Spleen (tissue), 11 donors: ENCODE results near the gene PSMC4. TPM values are rescaled to one million over a fixed set of nuclear protein-coding genes. Genes with fewer than 3 reads are reported as not detected.

Source experiments
- DNase-seq: peaks from one replicate; pipeline ENCODE4 v3.0.0-alpha.2; 2020
- H3K27ac ChIP-seq, 8 donors: fragments of 200-600 bp; sonication (generic) in 7 of 8; 1 replicate in 4 of 8; 2 replicates in 4 of 8; pipeline versions ENCODE4 v1.5.0 to v1.8.0; 2016 to 2021; ENCODE audit warnings: inconsistent platforms in 4 of 8, mild to moderate bottlenecking in 4 of 8, moderate library complexity in 1 of 8
- H3K27me3 ChIP-seq, 7 donors: fragments of 200-600 bp; sonication (generic) in 6 of 7; replicated peaks in 1 of 7; 1 replicate in 4 of 7; 2 replicates in 3 of 7; pipeline versions ENCODE4 v1.5.0 to v1.8.0; 2016 to 2021; ENCODE audit warnings: inconsistent platforms in 3 of 7, mild to moderate bottlenecking in 1 of 7
- H3K36me3 ChIP-seq, 6 donors: fragments of 200-600 bp; sonication (generic) in 5 of 6; 1 replicate in 4 of 6; 2 replicates in 2 of 6; pipeline versions ENCODE4 v1.5.0 to v1.8.0; 2016 to 2021; ENCODE audit warnings: inconsistent platforms in 2 of 6
- H3K4me1 ChIP-seq, 6 donors: fragments of 200-600 bp; sonication (generic) in 5 of 6; 1 replicate in 3 of 6; 2 replicates in 3 of 6; pipeline versions ENCODE4 v1.5.0 to v1.8.0; 2016 to 2021; ENCODE audit warnings: inconsistent platforms in 3 of 6
- H3K4me3 ChIP-seq, 8 donors: fragments of 200-600 bp; sonication (generic) in 7 of 8; 1 replicate in 4 of 8; 2 replicates in 4 of 8; pipeline versions ENCODE4 v1.5.0 to v1.8.0; 2016 to 2021; ENCODE audit warnings: inconsistent platforms in 4 of 8, mild to moderate bottlenecking in 4 of 8, moderate library complexity in 2 of 8
- H3K9me3 ChIP-seq, 8 donors: fragments of 200-600 bp; sonication (generic) in 7 of 8; 1 replicate in 4 of 8; 2 replicates in 4 of 8; pipeline versions ENCODE4 v1.5.0 to v1.8.0; 2016 to 2021; ENCODE audit warnings: inconsistent platforms in 4 of 8
- POLR2A ChIP-seq, 3 donors: fragments of 450-650 bp; IDR thresholded peaks; one replicate each; pipeline ENCODE4 v1.5.1; 2017; ENCODE audit warnings: antibody characterized with exemption in 3 of 3, mild to moderate bottlenecking in 1 of 3
- POLR2AphosphoS5 ChIP-seq, 3 donors: sonication (generic); formaldehyde crosslinking; IDR thresholded peaks; one replicate each; pipeline ENCODE4 v1.5.1; 2017; ENCODE audit warnings: antibody characterized with exemption in 3 of 3
- WGBS, 5 donors: extraction: QIAGEN DNeasy Blood & Tissue Kit in 3 of 5; methylation state at CpG; one replicate each; pipeline versions ENCODE4 v1.1.5 to v1.1.7; 2013 to 2018; 5-methylcytosine and 5-hydroxymethylcytosine counted together
- intact Hi-C: fragments of 100-400 bp; cut with DNase I; formaldehyde crosslinking; loops from one replicate; pipeline ENCODE4 v1.15.0; 2023; ENCODE audit warnings: low total_unique reads
- polyA plus RNA-seq, 3 donors: library from polyadenylated mRNA; stranded (reverse); fragments of 200-250 nt; gene quantifications; one replicate each; pipeline ENCODE4 v1.2.1, GENCODE V29; 2013
- total RNA-seq, 7 donors: library from RNA; depleted of rRNA in 3 of 7; stranded (reverse); fragments of >200 nt in 3 of 7; fragmentation: NEBNext Ultra II Directional in 4 of 7; extraction: Animal tissue kit (Norgen Biotek cat#: 25700) in 4 of 7; gene quantifications; one replicate each; pipeline versions ENCODE4 v1.1.0 to v1.2.1, GENCODE V29; 2016 to 2021
- TF ChIP-seq, protein P1 (sequence below), 11 experiments: fragments of 200-600 bp in 7 of 11; fragments of 450-650 bp in 4 of 11; sonication (generic) in 4 of 11; IDR thresholded peaks in 8 of 11; conservative IDR thresholded peaks in 3 of 11; 1 replicate in 7 of 11; 2 replicates in 4 of 11; pipeline versions ENCODE4 v1.4.0 to v1.8.0; 2016 to 2021; ENCODE audit warnings: antibody characterized with exemption in 11 of 11, inconsistent platforms in 4 of 11, mild to moderate bottlenecking in 1 of 11
- donor health status: healthy with polysubstance abuse.
- donor health status: DM: no; HTN: no; CAD: no; lungs with moderate emphysema.
- donor health status: DM: no; HTN: no; CAD: no.
- donor health status: Bipolar disorder and iron deficiency.
- donor health status: healthy.
- donor health status: DM: no; HTN: no; CAD: no.
- donor health status: DM: yes; HTN: yes; CAD: no.

PSMC4 gene
- total and polyA plus RNA-seq, 10 donors = 53.2 to 85.4 (median 64.0) TPM

DNA sequence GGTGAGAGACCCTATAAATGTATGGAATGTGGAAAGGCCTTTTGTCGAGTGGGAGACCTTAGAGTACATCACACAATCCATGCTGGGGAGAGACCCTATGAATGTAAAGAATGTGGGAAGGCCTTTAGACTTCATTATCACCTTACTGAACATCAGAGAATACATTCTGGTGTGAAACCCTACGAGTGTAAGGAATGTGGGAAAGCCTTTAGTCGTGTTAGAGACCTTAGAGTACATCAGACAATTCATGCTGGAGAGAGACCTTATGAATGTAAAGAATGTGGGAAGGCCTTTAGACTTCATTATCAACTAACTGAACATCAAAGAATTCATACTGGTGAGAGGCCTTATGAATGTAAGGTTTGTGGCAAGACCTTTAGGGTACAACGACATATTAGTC, 43.0 kb downstream of the PSMC4 start:
- Histone ChIP-seq H3K4me3 (no peak overlapping the region), H3K9me3 (peaks cover 26 to 100% (median 93%) of the 10 kb centered on the region in 8 donors), H3K27ac (no peak overlapping the region), H3K4me1 (no peaks in the 10 kb centered on the region), H3K36me3 (peaks cover 11 to 65% (median 60%) of the 10 kb centered on the region in 6 donors), H3K27me3 (no peaks in the 10 kb centered on the region)
- 94 to 96% (median 96%) methylated on average over 4 of the region's 4 CpGs for WGBS, 5 donors
- TF ChIP-seq, protein P1, sequence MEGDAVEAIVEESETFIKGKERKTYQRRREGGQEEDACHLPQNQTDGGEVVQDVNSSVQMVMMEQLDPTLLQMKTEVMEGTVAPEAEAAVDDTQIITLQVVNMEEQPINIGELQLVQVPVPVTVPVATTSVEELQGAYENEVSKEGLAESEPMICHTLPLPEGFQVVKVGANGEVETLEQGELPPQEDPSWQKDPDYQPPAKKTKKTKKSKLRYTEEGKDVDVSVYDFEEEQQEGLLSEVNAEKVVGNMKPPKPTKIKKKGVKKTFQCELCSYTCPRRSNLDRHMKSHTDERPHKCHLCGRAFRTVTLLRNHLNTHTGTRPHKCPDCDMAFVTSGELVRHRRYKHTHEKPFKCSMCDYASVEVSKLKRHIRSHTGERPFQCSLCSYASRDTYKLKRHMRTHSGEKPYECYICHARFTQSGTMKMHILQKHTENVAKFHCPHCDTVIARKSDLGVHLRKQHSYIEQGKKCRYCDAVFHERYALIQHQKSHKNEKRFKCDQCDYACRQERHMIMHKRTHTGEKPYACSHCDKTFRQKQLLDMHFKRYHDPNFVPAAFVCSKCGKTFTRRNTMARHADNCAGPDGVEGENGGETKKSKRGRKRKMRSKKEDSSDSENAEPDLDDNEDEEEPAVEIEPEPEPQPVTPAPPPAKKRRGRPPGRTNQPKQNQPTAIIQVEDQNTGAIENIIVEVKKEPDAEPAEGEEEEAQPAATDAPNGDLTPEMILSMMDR (IDR thresholded peaks at IDR 0.05 in 8 of 11, conservative IDR thresholded peaks at IDR 0.05 in 3 of 11) = no peak
- no peak for TF ChIP-seq POLR2AphosphoS5 (IDR thresholded peaks at IDR 0.05)
- TF ChIP-seq POLR2A (IDR thresholded peaks at IDR 0.05) = no peak
- intact Hi-C loops = no loop called here
- no peak for DNase-seq

DNA sequence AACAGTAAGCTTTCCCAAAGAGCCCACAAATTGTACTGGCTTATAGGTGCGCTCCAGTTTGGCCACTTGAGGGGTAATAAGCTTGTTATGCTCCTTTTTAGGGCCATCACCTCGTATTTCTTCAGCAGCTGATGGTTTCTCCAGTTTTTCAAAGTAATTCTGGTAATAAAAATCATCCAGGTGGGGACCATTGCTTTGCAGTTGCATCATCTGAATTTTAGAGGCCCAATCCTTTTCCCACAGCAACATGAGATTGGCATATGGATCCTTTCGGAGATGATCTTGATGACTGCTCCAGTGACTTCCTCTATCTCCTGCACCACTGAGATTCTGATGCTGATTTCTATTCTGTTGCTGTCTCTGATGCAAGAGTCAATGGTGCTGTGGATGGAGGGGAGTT, 53.0 kb downstream of the PSMC4 start:
- intact Hi-C loops = no loop called here
- WGBS, 5 donors = 83 to 90% (median 85%) methylated on average over 3 of the region's 3 CpGs
- H3K4me3 ChIP-seq = no peak overlapping the region
- TF ChIP-seq POLR2A (IDR thresholded peaks at IDR 0.05) (no peak), POLR2AphosphoS5 (IDR thresholded peaks at IDR 0.05) (no peak)
- TF ChIP-seq, protein P1 (IDR thresholded peaks at IDR 0.05 in 8 of 11, conservative IDR thresholded peaks at IDR 0.05 in 3 of 11) = no peak
- no peaks in the 10 kb centered on the region for H3K4me1 ChIP-seq
- H3K27me3 ChIP-seq = no peaks in the 10 kb centered on the region
- peaks cover 0 to 4% (median 0%) of the 10 kb centered on the region in 6 donors for H3K36me3 ChIP-seq
- peaks cover 9 to 100% (median 100%) of the 10 kb centered on the region in 8 donors for H3K9me3 ChIP-seq
- DNase-seq = no peak
- no peak overlapping the region for H3K27ac ChIP-seq

DNA sequence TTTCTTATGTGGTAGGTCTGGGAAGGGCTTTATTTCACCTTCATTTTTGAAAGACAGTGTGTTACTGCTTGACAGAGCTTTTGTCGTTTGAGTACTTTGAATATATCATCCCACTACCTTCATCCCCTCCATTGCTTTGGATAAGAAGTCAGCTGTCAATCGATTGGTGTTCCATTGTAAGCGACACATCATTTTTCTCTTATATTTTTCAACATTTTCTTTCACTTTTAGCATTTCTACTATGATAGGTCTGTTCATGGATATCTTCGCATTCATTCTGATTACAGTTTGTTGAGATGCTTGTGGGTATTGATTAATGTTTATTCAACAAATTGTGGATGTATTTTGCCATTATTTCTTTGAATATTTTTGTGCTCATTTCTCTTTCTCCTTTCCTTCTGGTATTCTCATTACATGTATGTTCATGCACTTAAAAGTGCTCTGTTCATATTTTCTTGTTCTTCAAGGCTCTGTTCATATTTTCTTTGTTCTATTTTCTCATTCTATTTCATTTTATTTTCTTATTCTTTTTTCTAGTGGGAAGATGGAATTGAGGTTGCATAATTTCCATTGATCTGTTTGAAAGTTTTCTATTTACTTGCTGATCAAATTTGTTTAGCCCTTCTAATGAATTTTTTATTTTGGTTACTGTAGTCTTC, 55.1 kb downstream of the PSMC4 start:
- DNase-seq = no peak
- Histone ChIP-seq H3K9me3 (peaks cover 19 to 100% (median 100%) of the 10 kb centered on the region in 8 donors), H3K4me1 (no peaks in the 10 kb centered on the region), H3K27me3 (no peaks in the 10 kb centered on the region), H3K4me3 (no peak overlapping the region), H3K27ac (no peak overlapping the region), H3K36me3 (peaks cover 0 to 4% (median 0%) of the 10 kb centered on the region in 6 donors)
- no peak for TF ChIP-seq POLR2AphosphoS5 (IDR thresholded peaks at IDR 0.05)
- TF ChIP-seq POLR2A (IDR thresholded peaks at IDR 0.05) = no peak
- TF ChIP-seq, protein P1 (IDR thresholded peaks at IDR 0.05 in 8 of 11, conservative IDR thresholded peaks at IDR 0.05 in 3 of 11) = no peak
- intact Hi-C loops = no loop called here
- WGBS, 5 donors = 88 to 99% (median 98%) methylated on average over 4 of the region's 4 CpGs

DNA sequence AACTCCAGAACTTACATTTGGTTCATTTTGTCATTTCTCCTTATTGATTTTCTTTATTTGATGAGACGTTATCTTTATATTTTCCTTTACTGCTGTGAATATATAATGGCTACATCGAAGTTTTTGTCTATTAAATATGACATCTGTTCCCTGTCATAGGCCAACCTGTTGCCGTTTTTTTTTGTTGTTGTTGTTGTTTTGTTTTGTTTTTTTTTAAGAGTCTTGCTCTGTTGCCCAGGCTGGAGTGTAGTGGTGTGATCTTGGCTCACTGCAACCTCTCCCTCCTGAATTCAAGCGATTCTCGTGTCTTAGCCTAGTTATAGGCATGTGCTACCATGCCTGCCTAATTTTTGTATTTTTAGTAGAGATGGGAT, 55.6 kb downstream of the PSMC4 start:
- TF ChIP-seq POLR2AphosphoS5 (IDR thresholded peaks at IDR 0.05) (no peak), POLR2A (IDR thresholded peaks at IDR 0.05) (no peak)
- Histone ChIP-seq H3K4me1 (no peaks in the 10 kb centered on the region), H3K9me3 (peaks cover 19 to 100% (median 100%) of the 10 kb centered on the region in 8 donors), H3K27ac (no peak overlapping the region), H3K36me3 (peaks cover 0 to 4% (median 0%) of the 10 kb centered on the region in 6 donors), H3K27me3 (no peaks in the 10 kb centered on the region), H3K4me3 (no peak overlapping the region)
- 83 to 96% (median 95%) methylated on average over 5 of the region's 5 CpGs for WGBS, 5 donors
- intact Hi-C loops = no loop called here
- DNase-seq = no peak

Other genes starting within 250 kb of the PSMC4 start
- 10 to 100 TPM in 3 of 7 donors, 1 to 10 TPM in 3, not detected in 1; 3.1 to 20.1 (median 10.3) TPM for gene CLC, start 233.1 kb upstream of the PSMC4 start, total RNA-seq
- gene CLC, start 233.1 kb upstream of the PSMC4 start, polyA plus RNA-seq = 1 to 10 TPM; 2.7 to 4.9 (median 3.0) TPM
- not detected for gene LEUTX, start 192.3 kb upstream of the PSMC4 start, total RNA-seq
- not detected for gene LEUTX, start 192.3 kb upstream of the PSMC4 start, polyA plus RNA-seq
- 10 to 100 TPM; 15.1 to 32.7 (median 18.8) TPM for gene DYRK1B, start 137.0 kb upstream of the PSMC4 start, total RNA-seq
- gene DYRK1B, start 137.0 kb upstream of the PSMC4 start, polyA plus RNA-seq = 10 to 100 TPM; 11.2 to 19.8 (median 13.6) TPM
- 100 to 1,000 TPM; 126 to 212 (median 174) TPM for gene FBL, start 124.8 kb upstream of the PSMC4 start, total RNA-seq
- 100 to 1,000 TPM; 298 to 403 (median 348) TPM for gene FBL, start 124.8 kb upstream of the PSMC4 start, polyA plus RNA-seq
- gene FCGBP, start 36.5 kb upstream of the PSMC4 start, total RNA-seq = 10 to 100 TPM in 3 of 7 donors, 1 to 10 TPM in 4; 4.3 to 18.9 (median 9.0) TPM
- 1 to 10 TPM in 2 of 3 donors, under 1 TPM in 1; 0.91 to 1.8 (median 1.2) TPM for gene FCGBP, start 36.5 kb upstream of the PSMC4 start, polyA plus RNA-seq
- 10 to 100 TPM in 3 of 7 donors, 1 to 10 TPM in 4; 7.3 to 15.1 (median 9.2) TPM for gene ZNF546, start 25.9 kb downstream of the PSMC4 start, total RNA-seq
- gene ZNF546, start 25.9 kb downstream of the PSMC4 start, polyA plus RNA-seq = 1 to 10 TPM; 1.4 to 2.3 (median 1.4) TPM
- gene ZNF780B, start 85.1 kb downstream of the PSMC4 start, total RNA-seq = 10 to 100 TPM; 23.7 to 42.3 (median 32.1) TPM
- 10 to 100 TPM in 1 of 3 donors, 1 to 10 TPM in 2; 7.8 to 11.4 (median 8.6) TPM for gene ZNF780B, start 85.1 kb downstream of the PSMC4 start, polyA plus RNA-seq
- gene ZNF780A, start 119.8 kb downstream of the PSMC4 start, total RNA-seq = 10 to 100 TPM; 24.5 to 52.5 (median 39.3) TPM
- 10 to 100 TPM; 18.1 to 19.1 (median 18.7) TPM for gene ZNF780A, start 119.8 kb downstream of the PSMC4 start, polyA plus RNA-seq
- gene MAP3K10, start 220.3 kb downstream of the PSMC4 start, total RNA-seq = 10 to 100 TPM; 14.0 to 25.6 (median 17.9) TPM
- 10 to 100 TPM in 1 of 3 donors, 1 to 10 TPM in 2; 4.3 to 23.0 (median 8.4) TPM for gene MAP3K10, start 220.3 kb downstream of the PSMC4 start, polyA plus RNA-seq
- not detected for gene TTC9B, start 247.2 kb downstream of the PSMC4 start, total RNA-seq
- gene TTC9B, start 247.2 kb downstream of the PSMC4 start, polyA plus RNA-seq = not detected